ENCODE measurements around the gene NTM. TPM values are rescaled to one million over a fixed set of nuclear protein-coding genes. Genes with fewer than 3 reads are reported as not detected.

Gene NTM
- total and polyA plus RNA-seq, 2 donors from 2014 or later = 0.92 to 10.3 TPM

DNA sequence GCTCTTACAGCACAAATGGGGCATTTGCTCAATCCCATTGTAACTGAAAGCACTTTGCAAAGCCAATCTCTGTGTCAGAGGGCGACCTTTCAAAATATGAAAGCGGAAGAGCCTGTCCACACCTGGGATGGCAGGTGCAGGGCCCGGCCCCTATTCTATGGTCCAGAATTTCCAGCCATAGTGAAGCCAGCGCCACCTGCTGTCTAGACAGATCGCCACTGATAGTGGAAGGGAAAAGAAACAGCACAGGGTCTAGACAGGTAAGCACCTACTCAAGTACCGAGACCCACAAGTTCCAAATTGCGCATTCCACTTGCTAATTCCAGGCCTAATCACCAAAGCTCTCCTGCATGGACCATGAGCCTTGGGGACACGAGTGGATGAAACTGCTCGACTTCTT lies 141.4 kb downstream of the NTM start:
- Histone ChIP-seq H3K4me1 (ENCODE audit: control insufficient read depth in 2 of 3, insufficient read depth in 2 of 3, low read depth in 1 of 3, low read length in 3 of 3) (no peaks in the 10 kb centered on the region), H3K9ac (ENCODE audit: low read length in 3 of 3) (no peak overlapping the region), H3K36me3 (ENCODE audit: control insufficient read depth in 2 of 3, insufficient read depth in 3 of 3, low read length in 3 of 3) (no peaks in the 10 kb centered on the region), H3K4me3 (ENCODE audit: low read length in 3 of 3) (no peak overlapping the region), H3K9me3 (ENCODE audit: control insufficient read depth in 2 of 3, insufficient read depth in 1 of 3, low read length in 3 of 3) (no peaks in the 10 kb centered on the region), H3K27me3 (ENCODE audit: control insufficient read depth, insufficient read depth, low read length) (no peaks in the 10 kb centered on the region), H3K27ac (ENCODE audit: low read depth in 2 of 2, low read length in 2 of 2) (no peak overlapping the region)
- TF ChIP-seq, protein P1, sequence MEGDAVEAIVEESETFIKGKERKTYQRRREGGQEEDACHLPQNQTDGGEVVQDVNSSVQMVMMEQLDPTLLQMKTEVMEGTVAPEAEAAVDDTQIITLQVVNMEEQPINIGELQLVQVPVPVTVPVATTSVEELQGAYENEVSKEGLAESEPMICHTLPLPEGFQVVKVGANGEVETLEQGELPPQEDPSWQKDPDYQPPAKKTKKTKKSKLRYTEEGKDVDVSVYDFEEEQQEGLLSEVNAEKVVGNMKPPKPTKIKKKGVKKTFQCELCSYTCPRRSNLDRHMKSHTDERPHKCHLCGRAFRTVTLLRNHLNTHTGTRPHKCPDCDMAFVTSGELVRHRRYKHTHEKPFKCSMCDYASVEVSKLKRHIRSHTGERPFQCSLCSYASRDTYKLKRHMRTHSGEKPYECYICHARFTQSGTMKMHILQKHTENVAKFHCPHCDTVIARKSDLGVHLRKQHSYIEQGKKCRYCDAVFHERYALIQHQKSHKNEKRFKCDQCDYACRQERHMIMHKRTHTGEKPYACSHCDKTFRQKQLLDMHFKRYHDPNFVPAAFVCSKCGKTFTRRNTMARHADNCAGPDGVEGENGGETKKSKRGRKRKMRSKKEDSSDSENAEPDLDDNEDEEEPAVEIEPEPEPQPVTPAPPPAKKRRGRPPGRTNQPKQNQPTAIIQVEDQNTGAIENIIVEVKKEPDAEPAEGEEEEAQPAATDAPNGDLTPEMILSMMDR (IDR thresholded peaks at IDR 0.05; ENCODE audit: borderline replicate concordance, extremely low read depth, insufficient read depth) = peak; percentile 65
- intact Hi-C loops (cut with DNase I) = loop anchor here (10.0 kb wide), 1 partner anchor 447 kb away; no protein-coding TSS in a partner anchor
- DNase-seq (peak in 3 of 5 donors; percentile 61 to 62 (median 62)), FAIRE-seq (no peak)

DNA sequence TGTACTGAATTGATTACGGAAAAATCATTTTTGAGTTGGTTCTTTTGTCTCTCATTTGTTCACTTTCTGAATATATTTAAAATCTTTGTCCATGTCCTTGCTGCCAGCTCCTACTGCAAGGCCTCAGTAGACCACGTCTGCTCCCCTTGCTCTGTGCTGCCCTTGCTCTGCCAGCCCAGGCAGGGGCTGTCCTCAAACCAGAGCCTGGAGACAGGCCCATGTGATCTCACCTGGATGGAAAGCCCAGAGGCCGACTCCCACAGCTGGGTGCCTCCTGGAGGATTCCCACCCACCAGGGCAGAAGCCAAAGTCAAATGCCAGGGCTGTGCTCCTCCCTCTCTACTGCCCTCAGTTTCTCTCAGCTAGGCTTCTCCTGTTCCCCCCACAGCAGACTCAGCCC lies 141.8 kb downstream of the NTM start:
- no peak overlapping the region for H3K27ac ChIP-seq (ENCODE audit: low read depth in 2 of 2, low read length in 2 of 2)

DNA sequence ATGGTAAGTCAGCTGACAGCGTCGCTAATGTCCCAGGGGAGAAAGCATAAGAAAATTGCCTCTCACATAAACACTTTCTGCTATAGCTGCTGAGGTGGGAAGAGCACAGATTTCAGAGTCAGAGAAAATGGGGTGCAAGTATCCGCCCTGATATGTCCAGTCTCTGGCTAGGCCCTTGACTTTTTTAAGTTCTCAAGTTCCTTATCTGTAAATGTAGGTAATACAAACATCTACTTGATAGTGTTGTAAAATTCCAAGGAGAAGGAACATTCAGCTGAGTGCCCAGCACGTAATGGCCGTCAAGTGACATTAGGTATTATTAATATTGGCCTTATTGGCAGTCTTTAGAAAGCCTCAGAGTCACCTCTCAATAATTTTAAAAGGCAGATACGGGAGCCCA lies 143.6 kb downstream of the NTM start:
- DNase-seq (no peak), FAIRE-seq (no peak)
- no peaks in the 10 kb centered on the region for H3K9me3 ChIP-seq (ENCODE audit: control insufficient read depth in 2 of 3, insufficient read depth in 1 of 3, low read length in 3 of 3)
- intact Hi-C loops (cut with DNase I) = loop anchor here (10.0 kb wide), 1 partner anchor 449 kb away; no protein-coding TSS in a partner anchor
- H3K36me3 ChIP-seq (ENCODE audit: control insufficient read depth in 2 of 3, insufficient read depth in 3 of 3, low read length in 3 of 3) = no peaks in the 10 kb centered on the region
- no peak overlapping the region for H3K27ac ChIP-seq (ENCODE audit: low read depth in 2 of 2, low read length in 2 of 2)
- TF ChIP-seq, protein P1 (IDR thresholded peaks at IDR 0.05; ENCODE audit: borderline replicate concordance, extremely low read depth, insufficient read depth) = no peak
- H3K9ac ChIP-seq (ENCODE audit: low read length in 3 of 3) = no peak overlapping the region
- no peak overlapping the region for H3K4me3 ChIP-seq (ENCODE audit: low read length in 3 of 3)
- no peaks in the 10 kb centered on the region for H3K4me1 ChIP-seq (ENCODE audit: control insufficient read depth in 2 of 3, insufficient read depth in 2 of 3, low read depth in 1 of 3, low read length in 3 of 3)
- H3K27me3 ChIP-seq (ENCODE audit: control insufficient read depth, insufficient read depth, low read length) = no peaks in the 10 kb centered on the region

More for the DNA sequence above, 141.8 kb downstream of the NTM start:
- no peak overlapping the region for H3K4me3 ChIP-seq (ENCODE audit: low read length in 3 of 3)
- H3K9me3 ChIP-seq (ENCODE audit: control insufficient read depth in 2 of 3, insufficient read depth in 1 of 3, low read length in 3 of 3) = no peaks in the 10 kb centered on the region
- H3K27me3 ChIP-seq (ENCODE audit: control insufficient read depth, insufficient read depth, low read length) = no peaks in the 10 kb centered on the region
- DNase-seq (no peak), FAIRE-seq (no peak)
- intact Hi-C loops (cut with DNase I) = loop anchor here (10.0 kb wide), 1 partner anchor 447 kb away; no protein-coding TSS in a partner anchor
- H3K4me1 ChIP-seq (ENCODE audit: control insufficient read depth in 2 of 3, insufficient read depth in 2 of 3, low read depth in 1 of 3, low read length in 3 of 3) = no peaks in the 10 kb centered on the region
- no peaks in the 10 kb centered on the region for H3K36me3 ChIP-seq (ENCODE audit: control insufficient read depth in 2 of 3, insufficient read depth in 3 of 3, low read length in 3 of 3)
- TF ChIP-seq, protein P1 (IDR thresholded peaks at IDR 0.05; ENCODE audit: borderline replicate concordance, extremely low read depth, insufficient read depth) = no peak
- H3K9ac ChIP-seq (ENCODE audit: low read length in 3 of 3) = no peak overlapping the region
